Measurements from ENCODE around the gene RELN. TPM values are rescaled to one million over a fixed set of nuclear protein-coding genes. Genes with fewer than 3 reads are reported as not detected.

The RELN gene
- total RNA-seq, 1 experiment from 2014 or later: 0.31 TPM

- Mint-ChIP-seq H3K4me3 (ENCODE audit: low read depth, unreplicated experiment) (no peak overlapping the region), H3K36me3 (ENCODE audit: insufficient read depth, unreplicated experiment) (no peaks in the 10 kb centered on the region), H3K27ac (ENCODE audit: unreplicated experiment) (no peak overlapping the region), H3K9me3 (ENCODE audit: low read depth, unreplicated experiment) (no peaks in the 10 kb centered on the region), H3K27me3 (ENCODE audit: unreplicated experiment) (no peaks in the 10 kb centered on the region), H3K4me1 (ENCODE audit: low read depth, unreplicated experiment) (peaks cover 7% of the 10 kb centered on the region)
- no peak for DNase-seq
- CTCF ChIA-PET: interaction anchor here (0.7 kb wide), 1 partner anchor 18 kb away, joined by 3 read pairs; no protein-coding TSS in a partner anchor
- intact Hi-C loops (cut with micrococcal nuclease; ENCODE audit: unreplicated experiment): no loop called here
- TF ChIP-seq, protein P1, sequence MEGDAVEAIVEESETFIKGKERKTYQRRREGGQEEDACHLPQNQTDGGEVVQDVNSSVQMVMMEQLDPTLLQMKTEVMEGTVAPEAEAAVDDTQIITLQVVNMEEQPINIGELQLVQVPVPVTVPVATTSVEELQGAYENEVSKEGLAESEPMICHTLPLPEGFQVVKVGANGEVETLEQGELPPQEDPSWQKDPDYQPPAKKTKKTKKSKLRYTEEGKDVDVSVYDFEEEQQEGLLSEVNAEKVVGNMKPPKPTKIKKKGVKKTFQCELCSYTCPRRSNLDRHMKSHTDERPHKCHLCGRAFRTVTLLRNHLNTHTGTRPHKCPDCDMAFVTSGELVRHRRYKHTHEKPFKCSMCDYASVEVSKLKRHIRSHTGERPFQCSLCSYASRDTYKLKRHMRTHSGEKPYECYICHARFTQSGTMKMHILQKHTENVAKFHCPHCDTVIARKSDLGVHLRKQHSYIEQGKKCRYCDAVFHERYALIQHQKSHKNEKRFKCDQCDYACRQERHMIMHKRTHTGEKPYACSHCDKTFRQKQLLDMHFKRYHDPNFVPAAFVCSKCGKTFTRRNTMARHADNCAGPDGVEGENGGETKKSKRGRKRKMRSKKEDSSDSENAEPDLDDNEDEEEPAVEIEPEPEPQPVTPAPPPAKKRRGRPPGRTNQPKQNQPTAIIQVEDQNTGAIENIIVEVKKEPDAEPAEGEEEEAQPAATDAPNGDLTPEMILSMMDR (IDR thresholded peaks at IDR 0.05; ENCODE audit: unreplicated experiment): no peak
- BruUV-seq (replicated peaks): no TSS peak
These were observed 282.7 kb downstream of the RELN start for GRCh38 chr7:103706805-103707204.

GRCh38 chr7:103705542-103705941, 283.9 kb downstream of the RELN start:
- no peak for DNase-seq
- Mint-ChIP-seq H3K27ac (ENCODE audit: unreplicated experiment) (no peak overlapping the region), H3K4me1 (ENCODE audit: low read depth, unreplicated experiment) (peaks cover 7% of the 10 kb centered on the region), H3K4me3 (ENCODE audit: low read depth, unreplicated experiment) (no peak overlapping the region), H3K9me3 (ENCODE audit: low read depth, unreplicated experiment) (no peaks in the 10 kb centered on the region), H3K27me3 (ENCODE audit: unreplicated experiment) (no peaks in the 10 kb centered on the region), H3K36me3 (ENCODE audit: insufficient read depth, unreplicated experiment) (no peaks in the 10 kb centered on the region)
- CTCF ChIA-PET: no interaction called here
- TF ChIP-seq, protein P1 (IDR thresholded peaks at IDR 0.05; ENCODE audit: unreplicated experiment): no peak
- intact Hi-C loops (cut with micrococcal nuclease; ENCODE audit: unreplicated experiment): no loop called here
- BruUV-seq (replicated peaks): no TSS peak

DNA sequence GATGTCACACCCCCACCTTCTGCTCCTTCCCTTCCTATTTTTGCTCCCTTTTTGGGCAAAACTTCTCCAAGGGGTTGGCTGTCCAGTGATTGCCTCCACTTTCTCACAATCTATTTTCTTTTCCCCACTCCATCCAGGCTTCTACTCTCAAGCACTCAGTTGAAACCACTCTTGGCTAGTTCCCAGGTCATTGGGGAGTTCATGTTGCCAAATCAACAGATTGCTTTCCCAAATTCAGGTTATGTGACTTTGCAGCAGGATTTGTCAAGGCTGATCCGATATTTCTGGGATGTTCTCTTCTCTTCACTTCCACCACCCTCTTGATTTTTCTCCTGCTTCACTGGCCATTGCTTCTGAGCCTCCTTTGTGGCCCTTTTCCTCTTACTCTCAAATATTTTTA, 284.8 kb downstream of the RELN start:
- Mint-ChIP-seq H3K27me3 (ENCODE audit: unreplicated experiment) (no peaks in the 10 kb centered on the region), H3K36me3 (ENCODE audit: insufficient read depth, unreplicated experiment) (no peaks in the 10 kb centered on the region), H3K9me3 (ENCODE audit: low read depth, unreplicated experiment) (no peaks in the 10 kb centered on the region), H3K27ac (ENCODE audit: unreplicated experiment) (no peak overlapping the region), H3K4me3 (ENCODE audit: low read depth, unreplicated experiment) (no peak overlapping the region), H3K4me1 (ENCODE audit: low read depth, unreplicated experiment) (peaks cover 7% of the 10 kb centered on the region)
- intact Hi-C loops (cut with micrococcal nuclease; ENCODE audit: unreplicated experiment): no loop called here
- BruUV-seq (replicated peaks): no TSS peak
- TF ChIP-seq, protein P1 (IDR thresholded peaks at IDR 0.05; ENCODE audit: unreplicated experiment): no peak
- CTCF ChIA-PET: no interaction called here
- no peak for DNase-seq

- no peaks in the 10 kb centered on the region for H3K27me3 Mint-ChIP-seq (ENCODE audit: unreplicated experiment)
- H3K4me3 Mint-ChIP-seq (ENCODE audit: low read depth, unreplicated experiment): no peak overlapping the region
- no peaks in the 10 kb centered on the region for H3K36me3 Mint-ChIP-seq (ENCODE audit: insufficient read depth, unreplicated experiment)
- TF ChIP-seq, protein P1 (IDR thresholded peaks at IDR 0.05; ENCODE audit: unreplicated experiment): no peak
- intact Hi-C loops (cut with micrococcal nuclease; ENCODE audit: unreplicated experiment): no loop called here
- BruUV-seq (replicated peaks): no TSS peak
- no peaks in the 10 kb centered on the region for H3K9me3 Mint-ChIP-seq (ENCODE audit: low read depth, unreplicated experiment)
- no peak for DNase-seq
- CTCF ChIA-PET: interaction anchor here (0.9 kb wide), 1 partner anchor 24 kb away, joined by 3 read pairs; no protein-coding TSS in a partner anchor
- H3K27ac Mint-ChIP-seq (ENCODE audit: unreplicated experiment): no peak overlapping the region
- peaks cover 7% of the 10 kb centered on the region for H3K4me1 Mint-ChIP-seq (ENCODE audit: low read depth, unreplicated experiment)
These were observed 286.5 kb downstream of the RELN start for GRCh38 chr7:103702982-103703381.

Data from Calu3 (cell line).